Bronchial epithelial cell (primary cell): ENCODE data around the gene TMEM121B. TPM values are rescaled to one million over a fixed set of nuclear protein-coding genes. Genes with fewer than 3 reads are reported as not detected.

ENCODE experiments used
- DNase-seq: peaks from one replicate; pipeline ENCODE4 v3.0.0-alpha.2; 2010; ENCODE audit warnings: low read depth
- FAIRE-seq: peaks from 2 replicates; lab custom pipeline; 2011; peaks lifted over from hg19 to GRCh38; lab: Jason Lieb, UNC
- H3K27me3 ChIP-seq: 2 replicates; pipeline ENCODE4 v1.5.1; 2011; ENCODE audit warnings: low read length; ENCODE audit not compliant: control insufficient read depth, insufficient read depth
- H3K36me3 ChIP-seq: 2 replicates; pipeline ENCODE4 v1.5.1; 2011; ENCODE audit warnings: low read length; ENCODE audit not compliant: control insufficient read depth, insufficient read depth
- H3K4me3 ChIP-seq: 2 replicates; pipeline ENCODE4 v1.5.1; 2011; ENCODE audit warnings: mild to moderate bottlenecking, low read depth, low read length, control low read depth
- total RNA-seq: library from RNA; depleted of rRNA; stranded (reverse); fragments of >200 nt; gene quantifications from 2 replicates; pipeline ENCODE4 v1.2.1, GENCODE V29; 2014
- TF ChIP-seq, protein P1 (sequence below): IDR thresholded peaks from 2 replicates; pipeline ENCODE4 v1.5.1; 2011; ENCODE audit warnings: mild to moderate bottlenecking, moderate library complexity, low read length, control low read depth, inconsistent platforms; ENCODE audit not compliant: insufficient read depth, severe bottlenecking

Gene TMEM121B
- not detected in 2 replicates for total RNA-seq

GRCh38 chr22:17121233-17122195, at the start of gene TMEM121B:
TSS of gene TMEM121B (minus strand) at chr22:17121360. CDS start at chr22:17121127, 233 bp downstream.
- FAIRE-seq (no peak), DNase-seq (no peak)
- Histone ChIP-seq H3K27me3 (peaks cover 23% of the 10 kb centered on the region), H3K4me3 (peak within 1 kb of the TSS; percentile 8), H3K36me3 (no peaks in the 10 kb centered on the region)
- TF ChIP-seq, protein P1, sequence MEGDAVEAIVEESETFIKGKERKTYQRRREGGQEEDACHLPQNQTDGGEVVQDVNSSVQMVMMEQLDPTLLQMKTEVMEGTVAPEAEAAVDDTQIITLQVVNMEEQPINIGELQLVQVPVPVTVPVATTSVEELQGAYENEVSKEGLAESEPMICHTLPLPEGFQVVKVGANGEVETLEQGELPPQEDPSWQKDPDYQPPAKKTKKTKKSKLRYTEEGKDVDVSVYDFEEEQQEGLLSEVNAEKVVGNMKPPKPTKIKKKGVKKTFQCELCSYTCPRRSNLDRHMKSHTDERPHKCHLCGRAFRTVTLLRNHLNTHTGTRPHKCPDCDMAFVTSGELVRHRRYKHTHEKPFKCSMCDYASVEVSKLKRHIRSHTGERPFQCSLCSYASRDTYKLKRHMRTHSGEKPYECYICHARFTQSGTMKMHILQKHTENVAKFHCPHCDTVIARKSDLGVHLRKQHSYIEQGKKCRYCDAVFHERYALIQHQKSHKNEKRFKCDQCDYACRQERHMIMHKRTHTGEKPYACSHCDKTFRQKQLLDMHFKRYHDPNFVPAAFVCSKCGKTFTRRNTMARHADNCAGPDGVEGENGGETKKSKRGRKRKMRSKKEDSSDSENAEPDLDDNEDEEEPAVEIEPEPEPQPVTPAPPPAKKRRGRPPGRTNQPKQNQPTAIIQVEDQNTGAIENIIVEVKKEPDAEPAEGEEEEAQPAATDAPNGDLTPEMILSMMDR: no peak

DNA sequence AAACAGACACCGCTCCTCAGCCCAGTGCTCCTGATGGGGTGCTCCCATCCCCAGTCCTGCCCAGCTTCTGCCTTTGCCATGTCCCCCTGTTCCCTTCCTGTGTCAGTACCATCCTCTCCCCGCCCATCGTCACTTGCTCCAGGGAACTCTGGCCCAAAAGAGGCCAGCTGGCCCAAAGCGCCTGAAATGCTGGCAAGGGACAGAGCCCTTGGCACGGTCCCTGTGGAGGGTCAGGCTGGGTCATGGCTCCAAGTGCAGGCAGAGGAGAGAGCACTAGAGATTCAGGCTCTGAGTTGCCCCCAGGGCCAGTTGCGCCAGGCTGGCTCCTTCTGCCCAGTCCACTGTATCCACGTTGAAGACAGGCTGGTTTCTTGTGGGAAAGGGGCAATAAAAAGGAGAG, 46.3 kb upstream of the TMEM121B start:
- FAIRE-seq: no peak

DNA sequence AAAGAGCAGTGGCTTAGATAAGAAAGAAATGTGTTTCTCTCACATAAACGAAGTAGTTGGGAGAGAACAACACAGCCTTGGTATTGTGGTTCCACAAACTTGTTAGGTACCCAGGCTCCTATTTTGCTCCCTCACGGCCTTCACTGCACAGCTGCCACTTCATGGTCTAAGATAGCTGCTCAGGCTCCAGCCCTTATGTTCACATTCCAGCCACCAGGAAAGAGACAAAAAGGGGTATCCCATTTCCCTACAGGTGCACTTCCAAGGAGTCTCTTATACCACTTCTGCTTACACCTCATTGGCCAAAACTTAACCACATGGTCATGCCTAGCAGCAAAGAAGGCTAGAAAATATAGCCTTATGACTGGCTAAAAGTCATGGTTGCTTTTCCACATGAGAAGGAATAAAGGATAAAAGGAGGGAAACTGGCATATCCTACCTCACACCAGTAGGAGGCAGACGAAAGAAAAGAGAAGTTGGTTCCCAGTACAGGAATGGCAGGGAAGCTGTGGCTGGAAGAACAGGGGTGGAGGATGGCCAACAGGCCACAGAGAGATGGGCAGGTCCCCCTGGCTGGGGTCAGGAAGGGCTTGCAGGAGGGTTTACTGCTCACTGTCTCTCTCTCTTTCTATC, 43.3 kb upstream of the TMEM121B start:
- Histone ChIP-seq H3K27me3 (no peaks in the 10 kb centered on the region), H3K36me3 (no peaks in the 10 kb centered on the region), H3K4me3 (no peak overlapping the region)
- DNase-seq (no peak), FAIRE-seq (no peak)
- TF ChIP-seq, protein P1: peak; percentile 12

More for the DNA sequence above, 46.3 kb upstream of the TMEM121B start:
- Histone ChIP-seq H3K4me3 (no peak overlapping the region), H3K27me3 (no peaks in the 10 kb centered on the region), H3K36me3 (no peaks in the 10 kb centered on the region)
- no peak for DNase-seq
- TF ChIP-seq, protein P1: no peak

DNA sequence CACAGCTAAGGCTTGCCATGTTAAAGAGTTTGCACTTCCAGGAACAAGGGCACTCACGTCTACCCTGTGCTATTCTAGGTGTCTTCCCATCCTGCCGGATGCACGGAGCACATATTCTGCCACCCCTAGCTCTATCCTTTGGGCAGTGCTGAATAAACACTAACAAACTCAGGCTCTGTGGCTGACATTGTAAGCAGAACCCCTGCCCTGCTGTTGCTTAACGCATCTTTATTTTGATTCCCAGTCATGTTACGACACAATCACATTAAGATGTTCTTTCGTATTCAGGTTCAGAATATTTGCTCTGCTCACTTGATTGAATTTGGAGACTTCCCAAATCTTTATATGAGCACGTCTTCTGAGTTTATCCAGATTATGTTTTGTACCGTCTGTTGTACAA, 41.6 kb upstream of the TMEM121B start:
- Histone ChIP-seq H3K36me3 (no peaks in the 10 kb centered on the region), H3K27me3 (no peaks in the 10 kb centered on the region), H3K4me3 (no peak overlapping the region)
- TF ChIP-seq, protein P1: no peak
- no peak for DNase-seq
- FAIRE-seq: peak; percentile 52

- no peak for FAIRE-seq
- Histone ChIP-seq H3K27me3 (no peaks in the 10 kb centered on the region), H3K36me3 (no peaks in the 10 kb centered on the region), H3K4me3 (no peak overlapping the region)
- DNase-seq: no peak
- TF ChIP-seq, protein P1: no peak
These were observed 40.8 kb upstream of the TMEM121B start for GRCh38 chr22:17161991-17162390.
